GM12865 (cell line): Measurements from ENCODE around the gene WFIKKN2.
"Not testable (repeated sequence)": the region's sequence is repeated elsewhere in the genome, so short reads cannot be mapped to it uniquely, and the experiment has no call there.

Experiments used
- DNase-seq: peaks from one replicate; pipeline ENCODE4 v3.0.0; 2010; ENCODE audit warnings: low read depth
- H3K4me3 ChIP-seq: 2 replicates; pipeline ENCODE4 v1.5.1; 2011; ENCODE audit warnings: mild to moderate bottlenecking, low read depth, low read length, control low read depth
- CTCF ChIP-seq: IDR thresholded peaks from 2 replicates; pipeline ENCODE4 v1.5.1; 2011; ENCODE audit warnings: low read length, control low read depth, low read depth, inconsistent platforms; ENCODE audit not compliant: insufficient read depth; ENCODE audit errors: missing control alignments

The WFIKKN2 gene

GRCh38 chr17:50871898-50872297 lies 36.5 kb downstream of the WFIKKN2 start:
- no peak for DNase-seq
- no peak for TF ChIP-seq CTCF
- H3K4me3 ChIP-seq, result no peak overlapping the region

GRCh38 chr17:50872710-50873424 lies 37.5 kb downstream of the WFIKKN2 start:
- no peak overlapping the region for H3K4me3 ChIP-seq
- peak; percentile 49 for DNase-seq
- no peak for TF ChIP-seq CTCF

- H3K4me3 ChIP-seq, result no peak overlapping the region
- TF ChIP-seq CTCF, result no peak
- no peak for DNase-seq
These were observed 39.7 kb downstream of the WFIKKN2 start for GRCh38 chr17:50875074-50875473.

GRCh38 chr17:50877042-50877441 lies 41.7 kb downstream of the WFIKKN2 start:
- not testable (repeated sequence) for H3K4me3 ChIP-seq, DNase-seq

GRCh38 chr17:50877838-50878237 lies 42.5 kb downstream of the WFIKKN2 start:
- no peak for DNase-seq
- TF ChIP-seq CTCF, result no peak

GRCh38 chr17:50879086-50879485 lies 43.7 kb downstream of the WFIKKN2 start:
- no peak overlapping the region for H3K4me3 ChIP-seq
- no peak for TF ChIP-seq CTCF
- no peak for DNase-seq

More at GRCh38 chr17:50877838-50878237, 42.5 kb downstream of the WFIKKN2 start:
- no peak overlapping the region for H3K4me3 ChIP-seq

- no peak overlapping the region for H3K4me3 ChIP-seq
- no peak for TF ChIP-seq CTCF
- DNase-seq, result no peak
These were observed 45.8 kb downstream of the WFIKKN2 start for GRCh38 chr17:50881182-50881581.

- no peak overlapping the region for H3K4me3 ChIP-seq
- no peak for TF ChIP-seq CTCF
- no peak for DNase-seq
These were observed 47.5 kb downstream of the WFIKKN2 start for GRCh38 chr17:50882851-50883250.
